PFSK-1 (cell line): ENCODE data around the gene PTPRK.

Source experiments
- FOXP2 ChIP-seq: optimal IDR thresholded peaks from 2 replicates; pipeline ENCODE3; 2011; ENCODE audit warnings: borderline replicate concordance, control low read depth, inconsistent platforms; ENCODE audit not compliant: insufficient read depth; ENCODE audit errors: extremely low read length, extremely low read depth
- POLR2AphosphoS5 ChIP-seq: IDR thresholded peaks from 2 replicates; pipeline ENCODE4 v1.6.1; 2012; ENCODE audit warnings: low read depth, mild to moderate bottlenecking, control low read depth, low read length, moderate library complexity
- SIN3A ChIP-seq: IDR thresholded peaks from 2 replicates; pipeline ENCODE4 v1.6.1; 2012; ENCODE audit warnings: mild to moderate bottlenecking, low read length, moderate library complexity, borderline replicate concordance; ENCODE audit not compliant: insufficient read depth
- TAF1 ChIP-seq: IDR thresholded peaks from 2 replicates; pipeline ENCODE4 v1.6.1; 2012; ENCODE audit warnings: low read length, control low read depth, borderline replicate concordance; ENCODE audit not compliant: insufficient read depth

- TF ChIP-seq TAF1 (no peak), FOXP2 (no peak), POLR2AphosphoS5 (no peak), SIN3A (no peak)
Measured at GRCh38 chr6:128244751-128245405, 275.5 kb downstream of the PTPRK start.
